K562 (cell line): Measurements from ENCODE around the gene C5orf24. TPM values are rescaled to one million over a fixed set of nuclear protein-coding genes. Genes with fewer than 3 reads are reported as not detected.

Source experiments
- CREBBP ChIP-seq: IDR thresholded peaks from one replicate; pipeline ENCODE4 v1.6.1; 2012; ENCODE audit warnings: low read depth, mild to moderate bottlenecking, control low read depth, inconsistent platforms, low read length
- DMBX1 ChIP-seq: fragments of 250-450 bp; sonication (Bioruptor Pico); IDR thresholded peaks from 2 replicates; pipeline ENCODE4 v1.8.0; 2022; ENCODE audit warnings: inconsistent platforms, mild to moderate bottlenecking, moderate library complexity, borderline replicate concordance
- ETV6 ChIP-seq, 3 experiments: fragments of 150-350 bp in 1 of 3; sonication (generic) in 1 of 3; formaldehyde crosslinking in 1 of 3; IDR thresholded peaks; 2 replicates each; pipeline versions ENCODE4 v1.6.1 to v1.8.0; 2014 to 2022; ENCODE audit warnings: borderline replicate concordance in 2 of 3, low read depth in 2 of 3, antibody characterized with exemption in 1 of 3, low read length in 1 of 3, mild to moderate bottlenecking in 1 of 3, missing genetic modification reagents in 1 of 3
- GTF2A2 ChIP-seq: IDR thresholded peaks from 2 replicates; pipeline ENCODE4 v1.6.1; 2016; ENCODE audit warnings: mild to moderate bottlenecking, missing genetic modification characterization, missing compliant biosample characterization
- HCFC1 ChIP-seq: IDR thresholded peaks from 2 replicates; pipeline ENCODE4 v1.6.1; 2012; ENCODE audit warnings: low read depth, low read length, improper control_type of control experiment
- HLTF ChIP-seq: fragments of 450-650 bp; IDR thresholded peaks from 2 replicates; pipeline ENCODE4 v1.6.1; 2016
- RFX7 ChIP-seq: fragments of 250-450 bp; sonication (Bioruptor Pico); IDR thresholded peaks from 2 replicates; pipeline ENCODE4 v1.5.1; 2021; ENCODE audit warnings: mild to moderate bottlenecking
- SAP30 ChIP-seq: fragments of 200-600 bp; sonication (generic); IDR thresholded peaks from 2 replicates; pipeline ENCODE4 v1.6.1; 2012; ENCODE audit warnings: borderline replicate concordance, low read depth, mild to moderate bottlenecking, moderate library complexity, low read length, control low read depth, inconsistent platforms; ENCODE audit not compliant: insufficient read depth, poor library complexity, severe bottlenecking
- SMAD4 ChIP-seq: fragments of 250-450 bp; sonication (Bioruptor Pico); conservative IDR thresholded peaks from 2 replicates; pipeline ENCODE4 v1.8.0; 2021; ENCODE audit warnings: inconsistent platforms, mild to moderate bottlenecking, moderate library complexity
- SRSF7 ChIP-seq: fragments of 200-400 bp; formaldehyde crosslinking; optimal IDR thresholded peaks from 2 replicates; pipeline ENCODE3; 2017; ENCODE audit warnings: mild to moderate bottlenecking, low read depth, low read length
- ZFPM2 ChIP-seq: fragments of 250-450 bp; sonication (Bioruptor Pico); IDR thresholded peaks from 2 replicates; pipeline ENCODE4 v1.5.1; 2022; ENCODE audit warnings: mild to moderate bottlenecking
- ZFX ChIP-seq: sonication (generic); formaldehyde crosslinking; IDR thresholded peaks from 2 replicates; pipeline ENCODE4 v1.8.0; 2022; ENCODE audit warnings: mild to moderate bottlenecking, missing genetic modification reagents, moderate library complexity
- ZNF3 ChIP-seq: fragments of 250-450 bp; sonication (Bioruptor Pico); IDR thresholded peaks from 2 replicates; pipeline ENCODE4 v1.5.0; 2021; ENCODE audit warnings: mild to moderate bottlenecking, moderate library complexity
- ZNF589 ChIP-seq: fragments of 200-800 bp; sonication (Bioruptor generic); IDR thresholded peaks from 2 replicates; pipeline ENCODE4 v1.6.1; 2016; ENCODE audit warnings: low read depth, missing genetic modification characterization, missing compliant biosample characterization
- polyA plus RNA-seq, 8 experiments: library from polyadenylated mRNA; depleted of rRNA in 4 of 8; stranded (reverse) in 5 of 8; unstranded in 3 of 8; fragments of >200 nt; fragmentation: Nextera tagmentation in 2 of 8; fragmentation: Illumina TruSeq in 1 of 8; extraction: Ambion mirVana in 2 of 8; extraction: Trizol in 1 of 8; gene quantifications; 2 replicates each; pipeline versions ENCODE4 v1.2.1 to v1.2.3, GENCODE V29; 2011 to 2014; ENCODE audit warnings: inconsistent platforms in 1 of 8, missing spikeins in 1 of 8
- total RNA-seq, 7 experiments: library from RNA; depleted of rRNA in 6 of 7; stranded (reverse); fragments of >200 nt in 6 of 7; fragmentation: Illumina TruSeq in 2 of 7; extraction: Trizol in 2 of 7; gene quantifications; 2 replicates each; pipeline versions ENCODE4 v1.2.1 to v1.2.3, GENCODE V29; 2011 to 2021; ENCODE audit warnings: low replicate concordance in 1 of 7
- TF ChIP-seq, protein P1 (sequence below): fragments of 250-450 bp; sonication (Bioruptor Pico); IDR thresholded peaks from 2 replicates; pipeline ENCODE4 v1.8.0; 2022; ENCODE audit warnings: moderate library complexity, mild to moderate bottlenecking, inconsistent platforms
- TF ChIP-seq, protein P2 (sequence below): IDR thresholded peaks from 3 replicates; pipeline ENCODE4 v1.6.1; 2011; ENCODE audit warnings: borderline replicate concordance, mild to moderate bottlenecking, moderate library complexity; ENCODE audit not compliant: insufficient read length; ENCODE audit errors: extremely low read depth
- TF ChIP-seq, protein P3 (sequence below): fragments of 250-450 bp; sonication (Bioruptor Pico); IDR thresholded peaks from 2 replicates; pipeline ENCODE4 v1.4.0; 2020; ENCODE audit warnings: mild to moderate bottlenecking, moderate library complexity
- TF ChIP-seq, protein P4 (sequence below): IDR thresholded peaks from 2 replicates; pipeline ENCODE4 v1.6.1; 2014; ENCODE audit warnings: antibody characterized with exemption

Gene C5orf24
- total and polyA plus RNA-seq, 9 of the 15 experiments (the other 6 are each of a cell fraction or from before 2014, with no cell fraction given), result 8.9 to 38.6 (median 28.4) TPM

DNA sequence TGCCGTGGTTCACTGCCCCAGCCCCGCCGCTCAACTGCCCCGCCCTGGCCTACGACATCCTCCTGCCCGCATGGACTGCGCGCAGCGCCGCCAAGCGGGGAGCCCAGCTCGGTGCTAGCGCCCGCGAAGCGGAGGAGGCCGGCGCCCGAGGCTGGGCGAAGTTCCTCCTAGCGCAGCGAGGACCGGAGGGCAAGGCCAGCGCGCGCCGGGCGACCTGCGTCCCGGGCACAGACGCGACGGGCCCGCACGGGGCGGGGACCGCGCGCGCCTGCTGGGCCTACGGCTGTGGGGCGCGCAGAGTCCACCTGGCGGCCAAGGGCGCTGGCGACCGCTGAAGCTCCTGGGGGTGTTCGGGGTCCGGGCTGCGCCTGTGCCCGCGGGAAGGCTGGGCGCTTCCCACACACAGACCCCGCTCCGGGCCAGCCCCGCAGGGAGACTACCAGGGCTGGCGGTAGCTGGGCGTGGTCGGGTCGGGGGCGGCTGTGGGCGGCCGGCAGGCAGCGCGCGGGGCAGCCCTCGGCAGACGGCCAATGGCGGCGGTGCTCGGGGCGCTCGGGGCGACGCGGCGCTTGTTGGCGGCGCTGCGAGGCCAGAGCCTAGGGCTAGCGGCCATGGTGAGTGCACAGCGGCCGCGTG, 59.0 kb downstream of the C5orf24 start, which contains the start of gene PCBD2 (continued):
- no peak for TF ChIP-seq ETV6 (IDR thresholded peaks at IDR 0.05; ENCODE audit: borderline replicate concordance in 1 of 2, low read depth in 2 of 2, low read length in 1 of 2)
- TF ChIP-seq ETV6 (CRISPR knock-in tag; IDR thresholded peaks at IDR 0.05; ENCODE audit: borderline replicate concordance), result no peak; the same call in 1 of the 2 replicates
- TF ChIP-seq SMAD4 (CRISPR knock-in tag), result peak; percentile 82
- TF ChIP-seq ZNF589 (CRISPR knock-in tag), result peak; percentile 48; the same call in 1 of the 2 replicates
- TF ChIP-seq HLTF, result no peak
- no peak; the same call in 1 of the 2 replicates for TF ChIP-seq HCFC1
- TF ChIP-seq, protein P1, sequence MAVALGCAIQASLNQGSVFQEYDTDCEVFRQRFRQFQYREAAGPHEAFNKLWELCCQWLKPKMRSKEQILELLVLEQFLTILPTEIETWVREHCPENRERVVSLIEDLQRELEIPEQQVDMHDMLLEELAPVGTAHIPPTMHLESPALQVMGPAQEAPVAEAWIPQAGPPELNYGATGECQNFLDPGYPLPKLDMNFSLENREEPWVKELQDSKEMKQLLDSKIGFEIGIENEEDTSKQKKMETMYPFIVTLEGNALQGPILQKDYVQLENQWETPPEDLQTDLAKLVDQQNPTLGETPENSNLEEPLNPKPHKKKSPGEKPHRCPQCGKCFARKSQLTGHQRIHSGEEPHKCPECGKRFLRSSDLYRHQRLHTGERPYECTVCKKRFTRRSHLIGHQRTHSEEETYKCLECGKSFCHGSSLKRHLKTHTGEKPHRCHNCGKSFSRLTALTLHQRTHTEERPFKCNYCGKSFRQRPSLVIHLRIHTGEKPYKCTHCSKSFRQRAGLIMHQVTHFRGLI (CRISPR knock-in tag), result no peak
- no peak for TF ChIP-seq GTF2A2 (tag)
- peak; percentile 31 for TF ChIP-seq SAP30
- TF ChIP-seq RFX7 (CRISPR knock-in tag), result no peak
- no peak for TF ChIP-seq SRSF7
- TF ChIP-seq, protein P2, sequence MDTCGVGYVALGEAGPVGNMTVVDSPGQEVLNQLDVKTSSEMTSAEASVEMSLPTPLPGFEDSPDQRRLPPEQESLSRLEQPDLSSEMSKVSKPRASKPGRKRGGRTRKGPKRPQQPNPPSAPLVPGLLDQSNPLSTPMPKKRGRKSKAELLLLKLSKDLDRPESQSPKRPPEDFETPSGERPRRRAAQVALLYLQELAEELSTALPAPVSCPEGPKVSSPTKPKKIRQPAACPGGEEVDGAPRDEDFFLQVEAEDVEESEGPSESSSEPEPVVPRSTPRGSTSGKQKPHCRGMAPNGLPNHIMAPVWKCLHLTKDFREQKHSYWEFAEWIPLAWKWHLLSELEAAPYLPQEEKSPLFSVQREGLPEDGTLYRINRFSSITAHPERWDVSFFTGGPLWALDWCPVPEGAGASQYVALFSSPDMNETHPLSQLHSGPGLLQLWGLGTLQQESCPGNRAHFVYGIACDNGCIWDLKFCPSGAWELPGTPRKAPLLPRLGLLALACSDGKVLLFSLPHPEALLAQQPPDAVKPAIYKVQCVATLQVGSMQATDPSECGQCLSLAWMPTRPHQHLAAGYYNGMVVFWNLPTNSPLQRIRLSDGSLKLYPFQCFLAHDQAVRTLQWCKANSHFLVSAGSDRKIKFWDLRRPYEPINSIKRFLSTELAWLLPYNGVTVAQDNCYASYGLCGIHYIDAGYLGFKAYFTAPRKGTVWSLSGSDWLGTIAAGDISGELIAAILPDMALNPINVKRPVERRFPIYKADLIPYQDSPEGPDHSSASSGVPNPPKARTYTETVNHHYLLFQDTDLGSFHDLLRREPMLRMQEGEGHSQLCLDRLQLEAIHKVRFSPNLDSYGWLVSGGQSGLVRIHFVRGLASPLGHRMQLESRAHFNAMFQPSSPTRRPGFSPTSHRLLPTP, result no peak
- TF ChIP-seq ZFPM2 (CRISPR knock-in tag), result no peak
- TF ChIP-seq DMBX1 (CRISPR knock-in tag), result no peak
- peak; percentile 86 for TF ChIP-seq ZFX (CRISPR knock-in tag)
- TF ChIP-seq, protein P3, sequence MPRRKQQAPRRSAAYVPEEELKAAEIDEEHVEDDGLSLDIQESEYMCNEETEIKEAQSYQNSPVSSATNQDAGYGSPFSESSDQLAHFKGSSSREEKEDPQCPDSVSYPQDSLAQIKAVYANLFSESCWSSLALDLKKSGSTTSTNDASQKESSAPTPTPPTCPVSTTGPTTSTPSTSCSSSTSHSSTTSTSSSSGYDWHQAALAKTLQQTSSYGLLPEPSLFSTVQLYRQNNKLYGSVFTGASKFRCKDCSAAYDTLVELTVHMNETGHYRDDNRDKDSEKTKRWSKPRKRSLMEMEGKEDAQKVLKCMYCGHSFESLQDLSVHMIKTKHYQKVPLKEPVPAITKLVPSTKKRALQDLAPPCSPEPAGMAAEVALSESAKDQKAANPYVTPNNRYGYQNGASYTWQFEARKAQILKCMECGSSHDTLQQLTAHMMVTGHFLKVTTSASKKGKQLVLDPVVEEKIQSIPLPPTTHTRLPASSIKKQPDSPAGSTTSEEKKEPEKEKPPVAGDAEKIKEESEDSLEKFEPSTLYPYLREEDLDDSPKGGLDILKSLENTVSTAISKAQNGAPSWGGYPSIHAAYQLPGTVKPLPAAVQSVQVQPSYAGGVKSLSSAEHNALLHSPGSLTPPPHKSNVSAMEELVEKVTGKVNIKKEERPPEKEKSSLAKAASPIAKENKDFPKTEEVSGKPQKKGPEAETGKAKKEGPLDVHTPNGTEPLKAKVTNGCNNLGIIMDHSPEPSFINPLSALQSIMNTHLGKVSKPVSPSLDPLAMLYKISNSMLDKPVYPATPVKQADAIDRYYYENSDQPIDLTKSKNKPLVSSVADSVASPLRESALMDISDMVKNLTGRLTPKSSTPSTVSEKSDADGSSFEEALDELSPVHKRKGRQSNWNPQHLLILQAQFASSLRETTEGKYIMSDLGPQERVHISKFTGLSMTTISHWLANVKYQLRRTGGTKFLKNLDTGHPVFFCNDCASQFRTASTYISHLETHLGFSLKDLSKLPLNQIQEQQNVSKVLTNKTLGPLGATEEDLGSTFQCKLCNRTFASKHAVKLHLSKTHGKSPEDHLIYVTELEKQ, result no peak
- no peak for TF ChIP-seq CREBBP
- TF ChIP-seq, protein P4, sequence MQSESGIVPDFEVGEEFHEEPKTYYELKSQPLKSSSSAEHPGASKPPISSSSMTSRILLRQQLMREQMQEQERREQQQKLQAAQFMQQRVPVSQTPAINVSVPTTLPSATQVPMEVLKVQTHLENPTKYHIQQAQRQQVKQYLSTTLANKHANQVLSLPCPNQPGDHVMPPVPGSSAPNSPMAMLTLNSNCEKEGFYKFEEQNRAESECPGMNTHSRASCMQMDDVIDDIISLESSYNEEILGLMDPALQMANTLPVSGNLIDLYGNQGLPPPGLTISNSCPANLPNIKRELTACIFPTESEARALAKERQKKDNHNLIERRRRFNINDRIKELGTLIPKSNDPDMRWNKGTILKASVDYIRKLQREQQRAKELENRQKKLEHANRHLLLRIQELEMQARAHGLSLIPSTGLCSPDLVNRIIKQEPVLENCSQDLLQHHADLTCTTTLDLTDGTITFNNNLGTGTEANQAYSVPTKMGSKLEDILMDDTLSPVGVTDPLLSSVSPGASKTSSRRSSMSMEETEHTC, result no peak
- TF ChIP-seq ZNF3 (CRISPR knock-in tag), result no peak
